Measurements from ENCODE around the gene C10orf53.

The C10orf53 gene

GRCh38 chr10:49679480-49679893, at the start of gene C10orf53:
Gene C10orf53, plus strand, starts transcription at chr10:49679651. Its CDS starts 47 bp downstream, at chr10:49679698.
- no peak for DNase-seq

- DNase-seq, result no peak
Observed at GRCh38 chr10:49631975-49632374, 47.5 kb upstream of the C10orf53 start.

GRCh38 chr10:49632406-49633317, 46.8 kb upstream of the C10orf53 start:
- no peak for DNase-seq

- DNase-seq, result no peak
Observed at GRCh38 chr10:49633327-49634068, 46.0 kb upstream of the C10orf53 start.

- DNase-seq, result no peak
Observed at GRCh38 chr10:49634069-49634660, 45.3 kb upstream of the C10orf53 start.

GRCh38 chr10:49642311-49642710, 37.1 kb upstream of the C10orf53 start:
- DNase-seq, result no peak

GRCh38 chr10:49643241-49644034, 36.0 kb upstream of the C10orf53 start:
- DNase-seq, result no peak

GRCh38 chr10:49644035-49644646, 35.3 kb upstream of the C10orf53 start:
- DNase-seq, result no peak

- no peak for DNase-seq
Observed at GRCh38 chr10:49645417-49645816, 34.0 kb upstream of the C10orf53 start.

GRCh38 chr10:49645871-49646870, 33.3 kb upstream of the C10orf53 start:
- DNase-seq, result no peak

GRCh38 chr10:49647554-49647953, 31.9 kb upstream of the C10orf53 start:
- DNase-seq, result no peak

GRCh38 chr10:49647985-49648795, 31.3 kb upstream of the C10orf53 start:
- no peak for DNase-seq

- DNase-seq, result no peak
Observed at GRCh38 chr10:49649294-49649693, 30.2 kb upstream of the C10orf53 start.

- no peak for DNase-seq
Observed at GRCh38 chr10:49649936-49650723, 29.3 kb upstream of the C10orf53 start.

GRCh38 chr10:49650724-49651034, 28.8 kb upstream of the C10orf53 start:
- no peak for DNase-seq

GRCh38 chr10:49651039-49651835, 28.2 kb upstream of the C10orf53 start:
- no peak for DNase-seq

- DNase-seq, result no peak
Observed at GRCh38 chr10:49651917-49652316, 27.5 kb upstream of the C10orf53 start.

All from activated naive CD4-positive, alpha-beta T cell (primary cell).